ENCODE data around the gene GIMD1.

- TF ChIP-seq RAD21 (IDR thresholded peaks at IDR 0.05), result no peak
- TF ChIP-seq CTCF (IDR thresholded peaks at IDR 0.05; ENCODE audit: low read depth, low read length, missing input control), result no peak
Observed at GRCh38 chr4:106314960-106315359, 53.6 kb downstream of the GIMD1 start.
